ENCODE data around the gene UNC5A. TPM values are rescaled to one million over a fixed set of nuclear protein-coding genes. Genes with fewer than 3 reads are reported as not detected.

The UNC5A gene
- total and polyA plus RNA-seq, 9 of the 15 experiments (the other 6 are each of a cell fraction or from before 2014, with no cell fraction given) = not detected

DNA sequence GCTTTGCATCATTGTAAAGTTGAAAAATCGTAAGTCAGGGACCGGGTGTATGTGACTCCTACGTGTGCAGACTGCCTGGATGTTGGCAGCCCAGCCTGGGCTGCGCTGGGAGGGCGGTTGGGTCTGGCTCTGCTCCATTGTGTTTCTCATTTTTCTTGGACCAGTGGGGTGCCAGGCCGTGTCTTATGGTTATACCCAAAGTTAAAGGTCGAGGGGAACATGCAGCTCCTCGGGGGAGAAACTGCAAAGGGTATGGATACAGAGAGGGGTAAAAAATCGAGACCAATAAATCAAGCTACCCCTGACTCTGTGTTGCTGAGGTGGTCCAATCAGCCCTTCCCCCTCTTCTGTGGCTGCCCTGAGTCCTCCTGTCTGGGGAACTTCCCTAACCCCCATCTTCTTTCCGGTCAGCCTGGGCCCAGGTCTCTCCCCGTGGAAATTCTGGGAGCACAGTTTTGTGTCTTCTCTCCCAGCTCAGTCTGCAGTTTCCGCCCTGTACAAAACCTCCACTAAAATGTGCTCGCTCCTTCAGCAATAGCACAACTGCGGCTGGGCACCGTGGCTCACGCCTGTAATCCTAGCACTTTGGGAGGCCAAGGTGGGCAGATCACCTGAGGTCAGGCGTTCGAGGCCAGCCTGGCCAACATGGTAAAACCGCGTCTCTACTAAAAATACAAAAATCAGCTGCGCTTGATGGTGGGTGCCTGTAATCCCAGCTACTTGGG, 34.1 kb upstream of the UNC5A start:
- TF ChIP-seq TBL1XR1 (IDR thresholded peaks at IDR 0.05; ENCODE audit: low read length in 2 of 2) = no peak
- TF ChIP-seq YBX1 (IDR thresholded peaks at IDR 0.05) = no peak
- TF ChIP-seq, protein P1, sequence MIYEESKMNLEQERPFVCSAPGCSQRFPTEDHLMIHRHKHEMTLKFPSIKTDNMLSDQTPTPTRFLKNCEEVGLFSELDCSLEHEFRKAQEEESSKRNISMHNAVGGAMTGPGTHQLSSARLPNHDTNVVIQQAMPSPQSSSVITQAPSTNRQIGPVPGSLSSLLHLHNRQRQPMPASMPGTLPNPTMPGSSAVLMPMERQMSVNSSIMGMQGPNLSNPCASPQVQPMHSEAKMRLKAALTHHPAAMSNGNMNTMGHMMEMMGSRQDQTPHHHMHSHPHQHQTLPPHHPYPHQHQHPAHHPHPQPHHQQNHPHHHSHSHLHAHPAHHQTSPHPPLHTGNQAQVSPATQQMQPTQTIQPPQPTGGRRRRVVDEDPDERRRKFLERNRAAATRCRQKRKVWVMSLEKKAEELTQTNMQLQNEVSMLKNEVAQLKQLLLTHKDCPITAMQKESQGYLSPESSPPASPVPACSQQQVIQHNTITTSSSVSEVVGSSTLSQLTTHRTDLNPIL (CRISPR knock-in tag; IDR thresholded peaks at IDR 0.05) = no peak
- TF ChIP-seq, protein P2, sequence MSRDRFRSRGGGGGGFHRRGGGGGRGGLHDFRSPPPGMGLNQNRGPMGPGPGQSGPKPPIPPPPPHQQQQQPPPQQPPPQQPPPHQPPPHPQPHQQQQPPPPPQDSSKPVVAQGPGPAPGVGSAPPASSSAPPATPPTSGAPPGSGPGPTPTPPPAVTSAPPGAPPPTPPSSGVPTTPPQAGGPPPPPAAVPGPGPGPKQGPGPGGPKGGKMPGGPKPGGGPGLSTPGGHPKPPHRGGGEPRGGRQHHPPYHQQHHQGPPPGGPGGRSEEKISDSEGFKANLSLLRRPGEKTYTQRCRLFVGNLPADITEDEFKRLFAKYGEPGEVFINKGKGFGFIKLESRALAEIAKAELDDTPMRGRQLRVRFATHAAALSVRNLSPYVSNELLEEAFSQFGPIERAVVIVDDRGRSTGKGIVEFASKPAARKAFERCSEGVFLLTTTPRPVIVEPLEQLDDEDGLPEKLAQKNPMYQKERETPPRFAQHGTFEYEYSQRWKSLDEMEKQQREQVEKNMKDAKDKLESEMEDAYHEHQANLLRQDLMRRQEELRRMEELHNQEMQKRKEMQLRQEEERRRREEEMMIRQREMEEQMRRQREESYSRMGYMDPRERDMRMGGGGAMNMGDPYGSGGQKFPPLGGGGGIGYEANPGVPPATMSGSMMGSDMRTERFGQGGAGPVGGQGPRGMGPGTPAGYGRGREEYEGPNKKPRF (IDR thresholded peaks at IDR 0.05; ENCODE audit: low read depth, low read length) = no peak
- no peak for TF ChIP-seq CXXC5 (CRISPR knock-in tag; IDR thresholded peaks at IDR 0.05)
- TF ChIP-seq HCFC1 (IDR thresholded peaks at IDR 0.05; ENCODE audit: low read depth, low read length) = no peak
- no peak for TF ChIP-seq POLR2H (tag; IDR thresholded peaks at IDR 0.05; ENCODE audit: low read depth)
- intact Hi-C loops (cut with micrococcal nuclease) (no loop called here), in situ Hi-C loops (cut with MboI) (no loop called here)
- no TSS peak for BruUV-seq (replicated peaks)
- Histone ChIP-seq H3K4me2 (ENCODE audit: insufficient read depth, low read length) (no peak overlapping the region), H3K9ac (ENCODE audit: insufficient read depth in 1 of 2, low read depth in 2 of 2, low read length in 2 of 2) (no peak overlapping the region), H4K20me1 (replicated peaks; ENCODE audit: control insufficient read depth, insufficient read depth, low read length) (no peaks in the 10 kb centered on the region), H3K4me1 (replicated peaks in 1 of 2; ENCODE audit: control insufficient read depth in 2 of 2, insufficient read depth in 2 of 2, low read length in 2 of 2) (0 out of 5 replicates have a peak, but pooled peaks cover 0 to 2% of the 10 kb centered on the region in 2 experiments), H3K27ac (ENCODE audit: extremely low read depth, low read depth, low read length) (no peak overlapping the region), H3K36me3 (ENCODE audit: control insufficient read depth, insufficient read depth, low read length) (no peaks in the 10 kb centered on the region), H2AFZ (ENCODE audit: low read depth, low read length) (no peak overlapping the region), H3K9me3 (replicated peaks; ENCODE audit: control insufficient read depth, insufficient read depth, low read depth, low read length) (no peaks in the 10 kb centered on the region), H3K4me3 (no peak overlapping the region), H3K27me3 (ENCODE audit: control insufficient read depth in 2 of 2, insufficient read depth in 2 of 2, low read length in 2 of 2) (peaks cover 50 to 87% of the 10 kb centered on the region in 2 experiments), H3K79me2 (ENCODE audit: control insufficient read depth, insufficient read depth, low read length) (no peaks in the 10 kb centered on the region), H3K9me1 (ENCODE audit: control insufficient read depth, insufficient read depth, low read length) (no peaks in the 10 kb centered on the region)
- ATAC-seq (no peak), FAIRE-seq (no peak), DNase-seq (ENCODE audit: extremely low read depth in 1 of 4, low spot score in 3 of 4) (no peak)
- ChIA-PET POLR2A (no interaction called here), CTCF (ENCODE audit: low intra/inter-chr PET ratio) (no interaction called here)
- WGBS (ENCODE audit: insufficient coverage, low coverage, missing lambda C conversion rate) = under 1% methylated on average over 20 of the region's 21 CpGs
